Subcutaneous preadipocyte (primary cell): Measurements from ENCODE around the gene CATSPERD. TPM values are rescaled to one million over a fixed set of nuclear protein-coding genes. Genes with fewer than 3 reads are reported as not detected.

Experiments
- total RNA-seq: library from RNA; depleted of rRNA; stranded (reverse); fragments of >200 nt; gene quantifications from 2 replicates; pipeline ENCODE4 v1.2.3, GENCODE V29; 2012

Gene CATSPERD
- total RNA-seq = not detected in 2 replicates

DNA sequence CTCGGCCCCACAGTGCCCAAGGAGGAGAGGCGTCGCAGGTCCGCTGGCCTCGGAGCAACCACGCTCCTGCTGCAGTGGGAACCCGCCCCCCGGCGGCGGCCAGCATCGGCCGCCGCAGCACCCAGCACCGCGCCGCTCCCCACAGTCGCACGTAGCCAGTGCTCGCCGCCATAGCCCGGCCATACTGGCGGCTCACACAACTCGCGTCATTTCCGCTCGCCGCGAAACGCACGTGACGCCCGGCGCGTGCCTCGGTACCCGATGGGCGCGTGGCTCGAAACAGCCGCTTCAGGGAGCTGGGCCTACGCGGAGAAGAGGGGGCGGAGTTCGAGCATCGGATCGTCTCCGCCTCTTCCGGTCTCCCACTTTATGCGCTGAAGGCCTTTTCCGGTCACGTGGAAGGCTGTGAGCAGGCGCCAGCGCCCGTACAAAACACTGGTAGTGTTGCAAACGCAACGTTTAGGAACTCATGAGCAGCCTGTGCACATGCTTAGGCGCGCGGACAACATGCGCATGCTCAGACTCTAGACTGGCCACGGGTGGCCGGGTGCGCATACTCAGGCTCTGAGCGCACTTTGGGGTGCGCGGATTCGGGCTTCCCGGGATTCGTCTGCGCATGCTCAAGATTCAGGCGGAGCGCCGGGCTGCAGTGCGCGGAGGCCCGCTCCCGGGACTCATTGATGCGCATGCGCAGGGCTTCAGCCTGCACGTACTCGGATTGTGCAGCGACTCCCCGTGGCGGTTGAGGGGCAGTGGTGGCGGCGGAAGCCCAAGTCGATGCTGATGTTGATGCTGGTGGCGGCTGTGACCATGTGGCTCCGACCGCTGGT lies at the start of gene CATSPERD, which contains the start of gene LONP1:
Gene CATSPERD (plus strand): TSS at position 677 of the 830 bp plus-strand sequence. CDS start 101 bp downstream, at position 778.
Gene LONP1 (minus strand): TSS at position 186 of the 830 bp plus-strand sequence. CDS start 14 bp downstream, at position 172.

DNA sequence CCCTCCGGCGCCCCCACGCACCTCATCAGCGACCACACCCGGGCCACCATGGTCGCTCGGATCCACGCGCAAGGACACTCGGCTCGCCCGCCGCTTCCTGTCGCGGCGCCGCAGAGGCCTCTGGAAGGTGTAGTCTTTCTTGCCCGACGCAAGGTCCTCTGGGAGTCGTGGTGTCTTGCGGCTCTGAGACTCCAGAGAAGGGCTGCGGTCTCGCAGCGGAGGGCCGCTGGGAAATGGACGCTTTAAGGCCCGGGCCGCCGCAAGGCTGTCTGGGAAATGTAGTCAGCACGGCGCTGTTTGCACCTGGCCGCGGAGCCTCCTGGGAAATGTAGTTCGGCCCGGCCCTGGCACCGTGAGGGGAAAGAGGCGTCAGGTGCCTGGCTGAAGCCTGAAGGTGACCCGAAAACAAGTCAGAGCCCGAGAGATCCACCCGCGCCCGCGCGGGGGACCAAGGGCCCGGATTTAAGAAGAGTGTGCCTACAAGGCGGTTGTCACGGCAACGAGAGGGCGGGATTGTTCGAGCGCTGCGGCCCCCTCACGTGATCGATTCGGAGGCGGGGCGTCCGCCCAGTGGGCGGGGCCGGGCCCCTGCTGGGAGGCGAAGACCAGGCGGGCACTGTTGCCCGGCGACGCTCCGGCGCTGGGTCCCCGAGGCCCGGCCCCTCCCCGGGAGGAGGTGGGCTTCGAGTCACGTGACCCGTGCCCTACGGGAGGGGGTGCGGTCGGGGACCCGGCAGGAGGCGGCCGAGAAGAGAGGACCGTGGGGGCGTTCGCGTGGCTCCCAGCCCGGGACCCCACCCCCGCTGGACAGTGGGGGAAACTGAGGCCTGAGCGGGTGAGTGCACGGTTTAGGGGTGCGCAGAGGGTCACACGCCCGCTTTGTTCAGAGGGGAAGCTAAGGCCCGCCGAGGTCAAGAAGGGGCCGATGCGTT lies 39.7 kb upstream of the CATSPERD start, which contains the start of the genes HSD11B1L and MICOS13:
Gene HSD11B1L (plus strand): TSS at position 591 of the 932 bp plus-strand sequence. CDS start 3,806 bp downstream, outside the sequence.
Gene MICOS13 (minus strand): TSS at position 80 of the 932 bp plus-strand sequence. CDS start 30 bp downstream, at position 50.

DNA sequence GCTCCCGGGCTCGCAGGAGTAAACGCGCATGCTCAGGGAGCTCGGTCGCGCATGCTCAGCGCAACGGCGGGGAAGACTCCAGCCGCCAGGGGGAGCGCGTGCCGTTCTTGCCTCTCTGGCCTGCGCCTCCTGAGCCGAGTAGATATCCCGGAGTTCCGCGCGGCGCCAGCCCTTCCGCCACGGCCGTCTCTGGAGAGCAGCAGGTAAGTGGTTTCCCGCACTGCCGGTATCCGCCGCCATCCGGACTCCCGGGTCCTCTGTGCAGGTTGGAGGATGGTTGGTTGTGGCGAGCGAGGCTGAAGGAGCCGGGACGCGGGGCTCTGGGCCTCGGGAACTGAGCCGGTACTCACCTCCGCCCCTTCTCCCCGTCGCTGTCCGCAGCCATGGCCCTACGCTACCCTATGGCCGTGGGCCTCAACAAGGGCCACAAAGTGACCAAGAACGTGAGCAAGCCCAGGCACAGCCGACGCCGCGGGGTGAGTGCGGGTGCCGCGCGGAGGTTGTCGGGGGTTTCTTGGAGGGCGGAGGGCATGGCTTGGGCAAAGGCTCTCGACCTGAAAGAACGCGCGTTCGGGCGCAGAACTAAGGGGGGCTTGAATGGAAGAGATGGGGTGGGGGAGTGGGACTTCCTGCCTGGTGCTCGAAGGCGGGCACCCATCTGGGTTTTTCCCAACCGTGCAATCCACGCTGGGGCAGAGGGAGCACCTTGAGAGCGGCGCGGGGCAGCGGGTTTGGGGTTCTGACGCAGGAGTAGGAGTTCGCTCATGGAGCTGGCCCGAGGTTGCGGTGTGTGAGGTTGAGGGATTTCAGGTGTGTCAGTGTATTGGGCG lies 30.1 kb upstream of the CATSPERD start, which contains the start of gene RPL36:
Gene RPL36 (plus strand): TSS at position 171 of the 830 bp plus-strand sequence. CDS start 213 bp downstream, at position 384.

GRCh38 chr19:5784581-5785147 lies 64.2 kb downstream of the CATSPERD start, which contains the start of gene PRR22:
Gene PRR22, minus strand, starts transcription at chr19:5784746. Its CDS starts 86 bp downstream, at chr19:5784660.

DNA sequence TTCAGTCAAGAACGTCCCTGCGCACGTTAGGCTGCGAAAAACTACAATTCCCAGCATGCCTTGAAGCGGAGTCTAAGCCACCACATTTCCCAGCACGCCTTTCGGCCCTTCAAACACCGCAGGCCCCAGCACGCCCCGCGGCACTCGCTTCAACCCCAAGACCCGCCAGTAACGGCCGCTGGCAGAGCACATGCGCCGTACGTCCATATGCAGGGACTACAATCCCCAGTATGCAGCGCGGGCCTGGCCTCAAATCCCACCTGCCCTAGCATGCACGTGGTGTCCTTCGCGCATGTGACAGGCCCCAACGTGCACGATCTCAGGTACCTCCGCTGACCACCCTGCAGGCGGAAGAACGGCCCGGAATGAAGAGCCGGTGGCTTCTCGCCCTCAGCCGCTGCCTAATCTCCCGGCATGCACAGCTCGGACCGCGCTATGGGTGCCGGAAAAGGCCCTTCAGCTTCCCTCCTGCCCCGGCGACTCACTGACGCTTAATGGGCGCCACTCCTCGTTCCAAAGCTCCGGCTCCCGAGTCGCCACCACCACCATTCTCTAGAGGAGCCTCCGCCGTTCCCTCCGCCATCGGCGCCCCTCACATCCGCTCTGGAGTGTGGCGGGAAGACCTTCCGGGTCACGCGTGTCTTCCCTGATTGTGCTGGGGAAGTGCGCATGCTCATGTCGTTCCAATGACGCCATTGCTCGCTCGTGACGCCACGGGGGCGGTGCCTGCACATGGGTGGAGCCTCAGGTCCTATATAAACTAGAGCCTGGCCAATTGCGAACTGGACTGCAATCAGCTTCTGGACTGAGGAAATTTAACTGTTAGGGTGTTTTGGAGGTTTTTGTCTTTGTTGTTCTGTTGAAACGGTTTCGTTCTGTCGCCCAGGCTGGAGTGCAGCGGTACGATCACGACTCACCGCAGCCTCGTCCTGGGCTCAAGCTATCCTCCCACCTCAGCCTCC lies 70.4 kb downstream of the CATSPERD start, which contains the start of gene DUS3L:
Gene DUS3L (minus strand): TSS at position 605 of the 962 bp plus-strand sequence. CDS start 22 bp downstream, at position 583.

GRCh38 chr19:5804516-5805461 lies 84.4 kb downstream of the CATSPERD start, which contains the start of gene NRTN:
Gene NRTN, plus strand, starts transcription at chr19:5805067. Its CDS starts 19,099 bp downstream, at chr19:5824166.

Other genes starting within 250 kb of the CATSPERD start
- gene TINCR, start 152.7 kb upstream of the CATSPERD start, total RNA-seq = under 0.01 TPM in 1 of 2 replicates, not detected in the other
- gene SAFB2, start 97.9 kb upstream of the CATSPERD start, total RNA-seq = 27.9 and 45.0 TPM in 2 replicates
- 33.8 and 54.7 TPM in 2 replicates for gene SAFB, start 97.6 kb upstream of the CATSPERD start, total RNA-seq
- 28.3 and 37.5 TPM in 2 replicates for gene MICOS13, start 40.1 kb upstream of the CATSPERD start, total RNA-seq
- gene HSD11B1L, start 39.6 kb upstream of the CATSPERD start, total RNA-seq = 4.7 and 11.4 TPM in 2 replicates
- gene RPL36, start 30.3 kb upstream of the CATSPERD start, total RNA-seq = 291 and 466 TPM in 2 replicates
- gene LONP1, start 491 bp upstream of the CATSPERD start, total RNA-seq = 51.4 and 71.4 TPM in 2 replicates
- gene PRR22, start 64.1 kb downstream of the CATSPERD start, total RNA-seq = 0.37 and 0.78 TPM in 2 replicates
- 44.4 and 48.9 TPM in 2 replicates for gene DUS3L, start 70.5 kb downstream of the CATSPERD start, total RNA-seq
- gene NRTN, start 84.4 kb downstream of the CATSPERD start, total RNA-seq = 0.20 TPM in 1 of 2 replicates, not detected in the other
- gene FUT6, start 119.1 kb downstream of the CATSPERD start, total RNA-seq = not detected in 2 replicates
- not detected in 2 replicates for gene FUT3, start 130.8 kb downstream of the CATSPERD start, total RNA-seq
- gene FUT5, start 149.9 kb downstream of the CATSPERD start, total RNA-seq = not detected in 2 replicates
- 216 and 438 TPM in 2 replicates for gene NDUFA11, start 183.2 kb downstream of the CATSPERD start, total RNA-seq
- 4.3 and 5.5 TPM in 2 replicates for gene VMAC, start 184.2 kb downstream of the CATSPERD start, total RNA-seq
- gene CAPS, start 193.6 kb downstream of the CATSPERD start, total RNA-seq = 4.9 and 5.5 TPM in 2 replicates